Measurements from ENCODE around the gene REEP1. TPM values are rescaled to one million over a fixed set of nuclear protein-coding genes. Genes with fewer than 3 reads are reported as not detected.

Gene REEP1
- total RNA-seq, 1 experiment from 2014 or later, result 0.31 TPM

- no peak for DNase-seq
- no peak overlapping the region for H3K27ac ChIP-seq
- intact Hi-C loops (cut with micrococcal nuclease; ENCODE audit: unreplicated experiment), result no loop called here
- no peaks in the 10 kb centered on the region; the same call in 1 of the 2 replicates for H4K20me1 ChIP-seq (ENCODE audit: insufficient read depth)
- H3K9me3 ChIP-seq (ENCODE audit: insufficient read depth, low read depth), result no peaks in the 10 kb centered on the region
- H3K27me3 ChIP-seq (ENCODE audit: insufficient read depth, low read depth), result peaks cover 25% of the 10 kb centered on the region
- BruUV-seq (replicated peaks), result no TSS peak
- ChIA-PET CTCF (no interaction called here), POLR2A (ENCODE audit: unreplicated experiment) (no interaction called here)
- H3K9me2 ChIP-seq (ENCODE audit: insufficient read depth), result no peaks in the 10 kb centered on the region
- no peaks in the 10 kb centered on the region for H3K36me3 ChIP-seq (ENCODE audit: low read depth)
- no peaks in the 10 kb centered on the region; the same call in 1 of the 2 replicates for H3K4me1 ChIP-seq (replicated peaks; ENCODE audit: insufficient read depth)
- H2AFZ ChIP-seq, result no peak overlapping the region
- no peaks in the 10 kb centered on the region for H3F3A ChIP-seq (ENCODE audit: insufficient read depth, low read depth)
- H3K79me2 ChIP-seq (ENCODE audit: low read depth), result no peaks in the 10 kb centered on the region
- TF ChIP-seq EZH2 (IDR thresholded peaks at IDR 0.05; ENCODE audit: low read depth) (no peak), CTCF (conservative IDR thresholded peaks at IDR 0.05) (no peak)
- H3K4me3 ChIP-seq, result no peak overlapping the region
- no peak overlapping the region for H3K4me2 ChIP-seq
These were observed 42.4 kb downstream of the REEP1 start for GRCh38 chr2:86295066-86295465.

- no peak overlapping the region for H3K27ac ChIP-seq
- H3K9me2 ChIP-seq (ENCODE audit: insufficient read depth), result no peaks in the 10 kb centered on the region
- intact Hi-C loops (cut with micrococcal nuclease; ENCODE audit: unreplicated experiment), result no loop called here
- POLR2A ChIA-PET (ENCODE audit: unreplicated experiment), result no interaction called here
- no peak overlapping the region for H3K4me2 ChIP-seq
- CTCF ChIA-PET, result no interaction called here
- H3K9me3 ChIP-seq (ENCODE audit: insufficient read depth, low read depth), result no peaks in the 10 kb centered on the region
- TF ChIP-seq EZH2 (IDR thresholded peaks at IDR 0.05; ENCODE audit: low read depth) (no peak), CTCF (conservative IDR thresholded peaks at IDR 0.05) (no peak)
- no peak for DNase-seq
- H3K4me1 ChIP-seq (replicated peaks; ENCODE audit: insufficient read depth), result no peaks in the 10 kb centered on the region; the same call in 1 of the 2 replicates
- H4K20me1 ChIP-seq (ENCODE audit: insufficient read depth), result no peaks in the 10 kb centered on the region; the same call in 1 of the 2 replicates
- H2AFZ ChIP-seq, result no peak overlapping the region
- H3K79me2 ChIP-seq (ENCODE audit: low read depth), result no peaks in the 10 kb centered on the region
- no TSS peak for BruUV-seq (replicated peaks)
- H3K36me3 ChIP-seq (ENCODE audit: low read depth), result no peaks in the 10 kb centered on the region
- H3K27me3 ChIP-seq (ENCODE audit: insufficient read depth, low read depth), result peaks cover 17% of the 10 kb centered on the region
- no peak overlapping the region for H3K4me3 ChIP-seq
- H3F3A ChIP-seq (ENCODE audit: insufficient read depth, low read depth), result no peaks in the 10 kb centered on the region
These were observed 43.8 kb downstream of the REEP1 start for GRCh38 chr2:86293612-86294011.

GRCh38 chr2:86292571-86293515 lies 44.6 kb downstream of the REEP1 start:
- POLR2A ChIA-PET (ENCODE audit: unreplicated experiment), result no interaction called here

More at GRCh38 chr2:86292571-86293515, 44.6 kb downstream of the REEP1 start:
- Histone ChIP-seq H3K36me3 (ENCODE audit: low read depth) (no peaks in the 10 kb centered on the region), H3K27ac (no peak overlapping the region), H3K27me3 (ENCODE audit: insufficient read depth, low read depth) (peaks cover 12% of the 10 kb centered on the region), H3F3A (ENCODE audit: insufficient read depth, low read depth) (no peaks in the 10 kb centered on the region), H3K9me3 (ENCODE audit: insufficient read depth, low read depth) (no peaks in the 10 kb centered on the region), H4K20me1 (ENCODE audit: insufficient read depth) (no peaks in the 10 kb centered on the region; the same call in 1 of the 2 replicates), H3K9me2 (ENCODE audit: insufficient read depth) (no peaks in the 10 kb centered on the region), H3K4me3 (no peak overlapping the region), H3K4me2 (no peak overlapping the region), H3K79me2 (ENCODE audit: low read depth) (no peaks in the 10 kb centered on the region), H3K4me1 (replicated peaks; ENCODE audit: insufficient read depth) (no peaks in the 10 kb centered on the region; the same call in 1 of the 2 replicates), H2AFZ (no peak overlapping the region)
- no peak for TF ChIP-seq EZH2 (IDR thresholded peaks at IDR 0.05; ENCODE audit: low read depth)
- CTCF ChIA-PET, result no interaction called here
- no TSS peak for BruUV-seq (replicated peaks)
- intact Hi-C loops (cut with micrococcal nuclease; ENCODE audit: unreplicated experiment), result no loop called here
- DNase-seq, result no peak

Data from PC-9 (cell line).